GM19395 (cell line): ENCODE measurements around the gene ACKR3.

Experiments used
- ATAC-seq: cut with Tn5 transposase; IDR thresholded peaks from one replicate; pipeline ENCODE4 v1.9.1; 2021; ENCODE audit warnings: mild to moderate bottlenecking, moderate library complexity; ENCODE audit not compliant: unreplicated experiment

Gene ACKR3

DNA sequence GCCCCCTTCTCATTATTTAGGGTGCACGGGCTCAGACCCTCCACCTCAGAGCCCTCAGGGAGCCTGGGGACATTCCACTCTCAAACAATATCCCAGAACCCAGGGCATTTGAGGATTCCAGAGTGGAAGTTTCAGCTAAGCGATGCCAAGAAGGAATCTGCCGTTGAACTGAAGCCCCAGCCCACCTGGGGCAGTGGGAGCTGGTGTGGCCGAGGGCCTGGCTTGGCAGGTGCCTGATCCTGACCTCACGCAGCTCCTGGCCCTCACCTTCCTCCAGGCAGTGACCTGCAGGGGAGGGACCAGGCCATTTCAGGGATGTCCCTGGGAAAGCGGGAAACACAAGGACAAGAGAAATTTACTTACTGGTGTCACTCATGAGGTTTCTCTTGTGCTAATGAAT lies 58.2 kb downstream of the ACKR3 start:
- ATAC-seq = no peak

DNA sequence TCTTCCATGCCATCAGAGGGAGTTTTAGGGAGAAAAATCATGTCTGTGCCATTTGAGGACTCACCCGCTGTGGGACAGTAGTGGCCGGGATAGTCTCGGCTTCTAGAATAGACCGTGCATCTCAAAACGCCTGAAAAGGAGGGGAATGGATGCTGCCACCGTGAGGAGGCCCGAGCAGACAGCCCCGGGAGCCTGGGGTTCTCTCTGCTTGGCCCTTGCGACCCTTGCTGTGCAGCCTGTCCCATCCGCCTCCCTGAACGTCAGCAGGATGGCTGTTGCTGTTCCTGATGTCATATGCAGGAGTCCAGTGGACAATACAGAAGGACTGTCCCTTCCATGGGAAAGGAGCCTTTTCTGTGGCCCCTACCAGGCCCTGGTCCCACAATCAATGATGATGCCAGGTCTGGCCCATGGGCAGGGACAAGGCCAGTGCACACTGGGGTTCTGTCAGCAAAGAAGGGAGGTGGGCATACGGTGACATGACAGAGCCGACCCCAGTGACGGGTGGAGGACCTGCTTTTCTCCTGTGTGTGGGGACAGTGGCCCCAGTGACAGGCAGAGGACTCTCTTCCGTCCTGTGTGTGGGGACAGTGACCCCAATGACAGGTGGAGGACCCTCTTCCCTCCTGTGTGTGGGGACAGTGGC lies 58.8 kb downstream of the ACKR3 start:
- no peak for ATAC-seq

DNA sequence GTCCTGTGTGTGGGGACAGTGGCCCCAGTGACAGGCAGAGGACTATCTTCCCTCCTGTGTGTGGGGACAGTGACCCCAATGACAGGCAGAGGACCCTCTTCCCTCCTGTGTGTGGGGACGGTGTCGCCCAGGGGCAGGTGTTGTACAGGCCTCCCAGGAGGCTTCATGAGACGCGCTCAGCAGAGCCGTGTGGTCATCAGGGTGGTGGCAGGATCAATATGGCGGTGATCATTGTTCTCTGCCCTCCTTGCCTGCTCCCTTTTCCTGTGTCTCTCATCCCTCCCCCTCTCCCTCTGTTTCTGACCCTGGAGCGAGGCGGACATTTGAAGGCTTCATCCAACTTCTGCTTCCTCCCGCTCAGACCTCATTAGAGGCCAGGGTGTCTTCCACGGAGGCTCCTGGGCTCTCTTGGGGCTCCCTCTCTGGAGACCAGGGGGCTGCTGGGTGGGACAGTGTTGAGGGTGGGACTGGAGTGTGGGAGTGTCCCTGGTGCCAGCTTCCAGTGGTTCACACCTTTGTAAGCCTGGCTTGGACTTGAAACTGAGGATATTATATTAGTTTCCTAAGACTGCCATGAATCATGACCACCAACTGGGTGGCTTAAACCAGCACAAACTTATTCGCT lies 59.5 kb downstream of the ACKR3 start:
- no peak for ATAC-seq

DNA sequence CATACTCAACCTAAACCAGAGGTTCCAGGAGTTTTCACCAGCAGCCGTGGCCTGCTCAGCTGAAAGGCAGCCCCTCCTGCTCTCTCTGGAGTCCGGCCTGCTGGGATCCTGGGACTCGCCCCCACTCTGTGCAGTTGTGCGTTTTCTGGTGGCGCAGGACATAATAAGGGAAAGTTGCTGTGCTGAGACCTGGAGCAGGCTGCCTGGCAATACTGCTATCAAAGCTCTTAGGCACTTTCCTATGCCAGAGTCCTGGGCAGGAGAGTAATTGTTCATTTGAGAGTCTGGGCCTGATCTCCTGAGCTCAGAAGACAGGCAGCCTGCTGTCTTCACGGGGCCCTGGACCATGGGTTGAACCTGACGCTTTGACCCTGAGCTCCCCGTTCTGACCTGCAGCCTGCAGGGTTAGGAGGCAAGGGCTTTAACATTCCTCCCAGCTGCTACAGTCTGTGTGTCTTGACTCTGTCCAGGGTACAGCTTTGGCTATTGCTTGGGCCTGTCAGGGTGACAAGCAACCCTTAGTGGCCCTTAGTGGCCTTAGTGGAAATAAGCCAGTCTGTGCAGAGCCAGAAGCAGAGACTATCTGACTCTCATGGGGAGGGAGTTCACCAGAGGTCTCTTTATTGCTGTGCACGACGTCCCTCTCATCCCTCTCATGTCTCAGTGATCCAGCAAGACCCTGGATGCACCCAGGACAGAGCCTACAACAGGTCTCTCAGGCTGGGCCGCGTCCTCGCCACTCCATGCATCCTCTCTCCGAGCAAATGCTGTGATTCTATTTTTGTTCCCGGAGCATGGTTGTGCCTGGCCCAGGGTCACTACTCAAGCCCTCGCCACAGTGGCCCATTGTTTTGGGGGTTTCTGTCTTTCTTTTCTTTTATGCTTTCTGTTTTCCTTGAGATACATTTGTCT lies 60.6 kb downstream of the ACKR3 start:
- ATAC-seq = no peak

DNA sequence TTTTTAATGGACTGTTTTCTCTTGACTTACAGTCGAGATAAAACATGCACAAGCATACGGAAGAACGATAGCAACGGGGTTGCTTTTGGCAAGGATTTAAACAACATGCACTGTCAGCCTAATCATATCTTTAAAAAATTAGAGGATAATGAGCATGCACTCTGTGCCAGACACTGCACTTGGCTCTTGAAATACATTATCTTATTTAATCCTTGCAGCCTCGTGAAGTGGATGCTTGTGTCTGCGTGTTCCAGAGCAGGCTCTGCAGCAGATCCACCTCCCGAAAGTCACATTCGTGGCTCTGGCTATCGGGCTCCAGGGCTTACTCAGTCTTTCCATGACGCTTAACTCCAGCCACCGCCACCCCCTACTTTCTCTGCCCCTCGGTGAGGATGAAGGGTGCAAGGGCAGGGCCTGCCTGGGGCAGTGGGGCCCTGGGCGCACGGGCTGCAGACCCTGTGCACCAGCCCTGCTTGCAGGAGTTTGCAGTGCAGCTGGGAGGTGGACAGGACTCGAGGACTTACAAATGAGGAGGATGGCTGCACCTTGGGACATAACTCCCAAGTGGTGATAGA lies 61.7 kb downstream of the ACKR3 start:
- ATAC-seq = no peak

DNA sequence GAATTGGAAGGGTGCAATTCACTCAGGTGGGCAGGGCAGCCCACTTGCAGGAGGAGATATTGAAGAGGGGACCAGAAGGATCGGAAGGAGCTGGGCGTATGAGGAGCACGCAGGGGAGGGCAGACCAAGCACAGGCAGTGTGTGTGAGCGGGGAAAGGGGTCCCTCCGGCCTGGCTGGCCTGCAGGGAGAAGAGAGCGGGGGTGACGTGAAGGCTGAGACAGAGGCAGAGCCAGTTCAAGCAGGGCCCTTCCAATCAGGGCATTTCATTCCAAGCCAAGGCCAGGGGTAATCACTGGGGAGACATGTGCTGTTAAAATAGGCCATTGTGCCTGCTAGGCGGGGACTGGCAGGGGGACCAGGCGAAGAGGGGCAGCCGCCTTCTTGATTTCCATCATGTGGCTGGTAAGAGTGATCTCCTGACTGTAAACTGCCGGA lies 62.2 kb downstream of the ACKR3 start:
- no peak for ATAC-seq
